Stomach (tissue), 9 donors: ENCODE results near the gene KLHL28. TPM values are rescaled to one million over a fixed set of nuclear protein-coding genes. Genes with fewer than 3 reads are reported as not detected.
A peak's percentile ranks its signal among the peaks of the same experiment; 100 is the strongest.

Experiments used
- DNase-seq, 2 donors: peaks; one replicate each; pipeline versions ENCODE4 v3.0.0 to v3.0.0-alpha.2; 2013 to 2019
- H3K27ac ChIP-seq, 5 donors: fragments of 200-600 bp in 4 of 5; sonication (generic) in 4 of 5; one replicate each; pipeline ENCODE4 v1.5.1; 2013 to 2019; ENCODE audit warnings: mild to moderate bottlenecking in 1 of 5, moderate library complexity in 1 of 5
- H3K27me3 ChIP-seq, 3 donors: fragments of 200-600 bp; sonication (generic); one replicate each; pipeline ENCODE4 v1.5.1; 2017 to 2019; ENCODE audit warnings: mixed run types in 1 of 3
- H3K36me3 ChIP-seq, 4 donors: fragments of 200-600 bp; sonication (generic); 1 replicate in 3 of 4; 2 replicates in 1 of 4; pipeline ENCODE4 v1.5.1; 2016 to 2019
- H3K4me1 ChIP-seq, 4 donors: fragments of 200-600 bp; sonication (generic); one replicate each; pipeline ENCODE4 v1.5.1; 2016 to 2019
- H3K4me3 ChIP-seq, 4 donors: fragments of 200-600 bp; sonication (generic) in 3 of 4; one replicate each; pipeline ENCODE4 v1.5.1; 2016 to 2019; ENCODE audit warnings: mild to moderate bottlenecking in 1 of 4
- H3K9me3 ChIP-seq, 4 donors: fragments of 200-600 bp; sonication (generic); one replicate each; pipeline ENCODE4 v1.5.1; 2016 to 2019
- CTCF ChIP-seq, 7 experiments: fragments of 450-650 bp in 4 of 7; fragments of 200-600 bp in 3 of 7; sonication (generic) in 3 of 7; IDR thresholded peaks; one replicate each; pipeline ENCODE4 v1.5.1; 2016 to 2019; ENCODE audit warnings: antibody characterized with exemption in 7 of 7, control low read depth in 2 of 7, mild to moderate bottlenecking in 1 of 7
- EP300 ChIP-seq: sonication (generic); formaldehyde crosslinking; IDR thresholded peaks from one replicate; pipeline ENCODE4 v1.6.1; 2017; ENCODE audit warnings: antibody characterized with exemption
- POLR2A ChIP-seq, 4 donors: fragments of 450-650 bp; IDR thresholded peaks; one replicate each; pipeline ENCODE4 v1.6.1; 2016; ENCODE audit warnings: antibody characterized with exemption in 4 of 4, control low read depth in 2 of 4, mild to moderate bottlenecking in 1 of 4, moderate library complexity in 1 of 4
- POLR2AphosphoS5 ChIP-seq, 3 donors: sonication (generic); formaldehyde crosslinking; IDR thresholded peaks; one replicate each; pipeline ENCODE4 v1.6.1; 2016; ENCODE audit warnings: antibody characterized with exemption in 3 of 3
- WGBS, 5 donors: extraction: QIAGEN DNeasy Blood & Tissue Kit in 3 of 5; methylation state at CpG; one replicate each; pipeline versions ENCODE4 v1.1.5 to v1.1.7; 2013 to 2018; 5-methylcytosine and 5-hydroxymethylcytosine counted together
- intact Hi-C: fragments of 100-400 bp; cut with DNase I; formaldehyde crosslinking; loops from one replicate; pipeline ENCODE4 v1.15.1; 2023; ENCODE audit warnings: low total_unique reads
- polyA plus RNA-seq, 3 donors: library from polyadenylated mRNA; stranded (reverse); fragments of 200-250 nt; gene quantifications; one replicate each; pipeline ENCODE4 v1.2.3, GENCODE V29; 2013
- total RNA-seq, 5 donors: library from RNA; depleted of rRNA; stranded (reverse); fragments of >200 nt; gene quantifications; one replicate each; pipeline versions ENCODE4 v1.1.0 to v1.2.3, GENCODE V29; 2014 to 2016
- donor health status: healthy with polysubstance abuse.
- donor health status: Bipolar disorder and iron deficiency.
- donor health status: healthy.

The KLHL28 gene
- total and polyA plus RNA-seq, 8 donors = 1.5 to 20.6 (median 7.0) TPM

GRCh38 chr14:44963775-44964380, 2.1 kb upstream of the KLHL28 start:
- intact Hi-C loops = no loop called here
- Histone ChIP-seq H3K4me3 (peak overlapping the region; percentile 74 to 98 (median 89)), H3K36me3 (no peaks in the 10 kb centered on the region), H3K9me3 (no peaks in the 10 kb centered on the region), H3K27ac (peak overlapping the region in 1 of 5 donors; percentile 91), H3K27me3 (no peaks in the 10 kb centered on the region), H3K4me1 (peaks cover 40 to 84% (median 71%) of the 10 kb centered on the region in 4 donors)
- DNase-seq = peak in 1 of 2 donors; percentile 26
- 9 to 32% (median 13%) methylated on average over 7 of the region's 7 CpGs for WGBS, 5 donors
- TF ChIP-seq POLR2A (IDR thresholded peaks at IDR 0.05) (no peak), POLR2AphosphoS5 (IDR thresholded peaks at IDR 0.05) (no peak), EP300 (no peak), CTCF (IDR thresholded peaks at IDR 0.05) (no peak)

- Histone ChIP-seq H3K4me3 (peak overlapping the region; percentile 74 to 98 (median 89)), H3K27ac (peak overlapping the region in 4 of 5 donors; percentile 91 to 94 (median 92)), H3K9me3 (no peaks in the 10 kb centered on the region), H3K36me3 (no peaks in the 10 kb centered on the region), H3K27me3 (no peaks in the 10 kb centered on the region), H3K4me1 (peaks cover 37 to 84% (median 71%) of the 10 kb centered on the region in 4 donors)
- DNase-seq = no peak
- TF ChIP-seq EP300 (no peak), CTCF (IDR thresholded peaks at IDR 0.05) (no peak), POLR2AphosphoS5 (IDR thresholded peaks at IDR 0.05) (no peak), POLR2A (IDR thresholded peaks at IDR 0.05) (no peak)
- intact Hi-C loops = no loop called here
- 6 to 11% (median 10%) methylated on average over 13 of the region's 13 CpGs for WGBS, 5 donors
These were observed 1.3 kb upstream of the KLHL28 start for GRCh38 chr14:44963044-44963528.

GRCh38 chr14:44962334-44963043, 742 bp upstream of the KLHL28 start:
- DNase-seq = peak; percentile 49 to 83
- no peaks in the 10 kb centered on the region for H3K9me3 ChIP-seq
- TF ChIP-seq POLR2AphosphoS5 (IDR thresholded peaks at IDR 0.05) (no peak), POLR2A (IDR thresholded peaks at IDR 0.05) (no peak), EP300 (no peak), CTCF (IDR thresholded peaks at IDR 0.05) (no peak)
- intact Hi-C loops = no loop called here
- H3K27me3 ChIP-seq = no peaks in the 10 kb centered on the region
- H3K4me3 ChIP-seq = peak overlapping the region; percentile 74 to 98 (median 89)
- H3K27ac ChIP-seq = peak overlapping the region; percentile 81 to 94 (median 92)
- peaks cover 39 to 84% (median 70%) of the 10 kb centered on the region in 4 donors for H3K4me1 ChIP-seq
- H3K36me3 ChIP-seq = no peaks in the 10 kb centered on the region
- WGBS, 5 donors = 1 to 4% (median 2%) methylated on average over 36 to 39 of the region's 39 CpGs

GRCh38 chr14:44961151-44961553, 595 bp downstream of the KLHL28 start:
- intact Hi-C loops = no loop called here
- DNase-seq = peak; percentile 51 to 87
- Histone ChIP-seq H3K27ac (peak overlapping the region; percentile 91 to 94 (median 92)), H3K9me3 (no peaks in the 10 kb centered on the region), H3K36me3 (no peaks in the 10 kb centered on the region), H3K4me3 (peak overlapping the region; percentile 74 to 98 (median 89)), H3K4me1 (peaks cover 27 to 84% (median 61%) of the 10 kb centered on the region in 4 donors), H3K27me3 (no peaks in the 10 kb centered on the region)
- peak in 1 of 3 donors; percentile 14 for TF ChIP-seq POLR2AphosphoS5 (IDR thresholded peaks at IDR 0.05)
- TF ChIP-seq CTCF (IDR thresholded peaks at IDR 0.05) = no peak
- 0 to 1% (median 0%) methylated on average over 14 of the region's 14 CpGs for WGBS, 5 donors
